HL-60 (cell line): ENCODE results near the gene CLINT1.

Experiments
- DNase-seq, 2 experiments: peaks; one replicate each; pipeline ENCODE4 v3.0.0-alpha.2; 2010 to 2020; ENCODE audit warnings: low read depth in 1 of 2, low spot score in 1 of 2
- H3K27ac ChIP-seq: fragments of 250-450 bp; sonication (Bioruptor Pico); replicated peaks from 2 replicates; pipeline ENCODE4 v1.5.1; 2020; ENCODE audit warnings: mild to moderate bottlenecking, moderate library complexity
- H3K27me3 ChIP-seq: fragments of 250-450 bp; sonication (Bioruptor Pico); 2 replicates; pipeline ENCODE4 v1.5.1; 2021; ENCODE audit warnings: mild to moderate bottlenecking, moderate library complexity; ENCODE audit not compliant: insufficient read depth, poor library complexity, severe bottlenecking
- H3K4me3 ChIP-seq: replicated peaks from 2 replicates; pipeline ENCODE4 v1.5.1; 2011; ENCODE audit warnings: mild to moderate bottlenecking, control low read depth, low read length; ENCODE audit not compliant: insufficient read depth
- CTCF ChIP-seq: IDR thresholded peaks from one replicate; pipeline ENCODE4 v1.5.1; 2011; ENCODE audit warnings: low read length, control low read depth, inconsistent platforms; ENCODE audit not compliant: insufficient read depth
- GABPA ChIP-seq: IDR thresholded peaks from 2 replicates; pipeline ENCODE4 v1.6.1; 2012; ENCODE audit warnings: low read depth
- POLR2AphosphoS5 ChIP-seq: IDR thresholded peaks from 2 replicates; pipeline ENCODE4 v1.6.1; 2012; ENCODE audit warnings: low read depth
- REST ChIP-seq: IDR thresholded peaks from 2 replicates; pipeline ENCODE4 v1.6.1; 2012; ENCODE audit warnings: low read depth; ENCODE audit not compliant: insufficient replicate concordance
- SPI1 ChIP-seq: IDR thresholded peaks from 2 replicates; pipeline ENCODE4 v1.6.1; 2012; ENCODE audit warnings: low read depth, mild to moderate bottlenecking, borderline replicate concordance

The CLINT1 gene

DNA sequence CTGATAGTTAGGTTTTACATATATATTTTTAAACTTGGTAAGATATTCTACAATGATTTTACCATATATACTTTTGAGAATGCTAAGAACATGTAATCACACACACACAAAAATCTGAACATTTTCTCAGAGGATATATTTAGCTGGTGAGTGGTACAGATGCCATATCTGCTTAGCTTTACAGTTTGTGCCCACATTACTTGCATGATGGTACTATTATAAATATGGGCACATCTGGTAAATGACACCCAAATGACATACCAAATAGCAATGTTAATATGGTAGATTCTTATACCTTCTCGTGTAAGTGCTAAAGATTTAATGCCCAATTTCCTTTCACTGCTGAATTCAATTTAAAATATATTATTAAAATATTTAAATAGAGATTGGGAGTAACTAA is 58.8 kb downstream of the CLINT1 start:
- no peak overlapping the region for H3K27ac ChIP-seq
- TF ChIP-seq POLR2AphosphoS5: no peak
- TF ChIP-seq REST: no peak
- TF ChIP-seq CTCF: no peak
- TF ChIP-seq GABPA: no peak
- TF ChIP-seq SPI1: no peak
- no peaks in the 10 kb centered on the region for H3K27me3 ChIP-seq
- no peak overlapping the region for H3K4me3 ChIP-seq
- DNase-seq: no peak

GRCh38 chr5:157799578-157799977 is 59.4 kb downstream of the CLINT1 start:
- DNase-seq: peak in 1 of 2 experiments; percentile 12
- TF ChIP-seq CTCF (no peak), POLR2AphosphoS5 (no peak), GABPA (no peak), SPI1 (no peak), REST (no peak)
- H3K4me3 ChIP-seq: no peak overlapping the region
- no peak overlapping the region for H3K27ac ChIP-seq
- H3K27me3 ChIP-seq: no peaks in the 10 kb centered on the region

GRCh38 chr5:157793301-157793700 is 65.6 kb downstream of the CLINT1 start:
- Histone ChIP-seq H3K27me3 (no peaks in the 10 kb centered on the region), H3K27ac (no peak overlapping the region), H3K4me3 (no peak overlapping the region)
- no peak for DNase-seq
- TF ChIP-seq POLR2AphosphoS5 (no peak), GABPA (no peak), CTCF (no peak), REST (no peak), SPI1 (no peak)
